Pericardium fibroblast (primary cell): ENCODE data around the gene ADGRG3. TPM values are rescaled to one million over a fixed set of nuclear protein-coding genes. Genes with fewer than 3 reads are reported as not detected.

Experiments used
- total RNA-seq: library from RNA; depleted of rRNA; stranded (reverse); fragments of >200 nt; gene quantifications from 2 replicates; pipeline ENCODE4 v1.2.3, GENCODE V29; 2015

Gene ADGRG3
- not detected in 2 replicates for total RNA-seq

GRCh38 chr16:57668263-57668571, at the start of gene ADGRG3:
ADGRG3 (plus strand) TSS chr16:57668306; CDS start chr16:57668348, 42 bp downstream.

GRCh38 chr16:57628008-57628781, 39.9 kb upstream of the ADGRG3 start, which contains the start of gene ADGRG1:
ADGRG1 (plus strand) TSS chr16:57628630; CDS start chr16:57650288, 21,658 bp downstream.

GRCh38 chr16:57694725-57695679, 26.9 kb downstream of the ADGRG3 start, which contains the start of gene DRC7:
DRC7 (plus strand) TSS chr16:57694806; CDS start chr16:57697950, 3,144 bp downstream.

GRCh38 chr16:57735755-57736418, 67.8 kb downstream of the ADGRG3 start, which contains the start of gene KATNB1:
KATNB1 (plus strand) TSS chr16:57735770; CDS start chr16:57737244, 1,474 bp downstream.

Other genes with a start within 250 kb of the ADGRG3 start
- 27.2 and 30.0 TPM in 2 replicates for gene CIAPIN1, start 220.9 kb upstream of the ADGRG3 start, total RNA-seq
- gene COQ9, start 220.8 kb upstream of the ADGRG3 start, total RNA-seq: 24.5 and 27.1 TPM in 2 replicates
- 77.9 and 87.5 TPM in 2 replicates for gene POLR2C, start 205.6 kb upstream of the ADGRG3 start, total RNA-seq
- gene DOK4, start 181.8 kb upstream of the ADGRG3 start, total RNA-seq: 32.8 and 62.4 TPM in 2 replicates
- 31.6 and 39.9 TPM in 2 replicates for gene CCDC102A, start 131.7 kb upstream of the ADGRG3 start, total RNA-seq
- not detected in 2 replicates for gene ADGRG5, start 125.7 kb upstream of the ADGRG3 start, total RNA-seq
- gene ADGRG1, start 39.7 kb upstream of the ADGRG3 start, total RNA-seq: 0.68 and 2.3 TPM in 2 replicates
- not detected in 2 replicates for gene DRC7, start 26.5 kb downstream of the ADGRG3 start, total RNA-seq
- gene KATNB1, start 67.5 kb downstream of the ADGRG3 start, total RNA-seq: 17.9 and 20.3 TPM in 2 replicates
- 12.0 and 54.6 TPM in 2 replicates for gene KIFC3, start 134.2 kb downstream of the ADGRG3 start, total RNA-seq